A549 (cell line): ENCODE measurements around the gene EPHB4. TPM values are rescaled to one million over a fixed set of nuclear protein-coding genes. Genes with fewer than 3 reads are reported as not detected.
A peak's percentile ranks its signal among the peaks of the same experiment; 100 is the strongest.

Source experiments
- ATOH8 ChIP-seq: fragments of 250-450 bp; sonication (Bioruptor Pico); IDR thresholded peaks from 2 replicates; pipeline ENCODE4 v1.5.0; 2020; ENCODE audit warnings: low read depth, mild to moderate bottlenecking, moderate library complexity
- BCL3 ChIP-seq: fragments of >200 bp; sonication (Bioruptor Twin); formaldehyde crosslinking; IDR thresholded peaks from 3 replicates; pipeline ENCODE4 v1.6.1; 2016
- CBX2 ChIP-seq: fragments of 200-600 bp; sonication (generic); IDR thresholded peaks from 2 replicates; pipeline ENCODE4 v1.6.1; 2016; ENCODE audit warnings: low read depth, mild to moderate bottlenecking, borderline replicate concordance
- CEBPB ChIP-seq, 2 experiments: fragments of >200 bp in 1 of 2; sonication (Bioruptor Twin) in 1 of 2; formaldehyde crosslinking in 1 of 2; IDR thresholded peaks; 2 replicates each; pipeline ENCODE4 v1.6.1; 2012 to 2016
- CTCF ChIP-seq: fragments of >200 bp; sonication (Bioruptor Twin); formaldehyde crosslinking; IDR thresholded peaks from 3 replicates; pipeline ENCODE4 v1.5.1; 2016
- FOXS1 ChIP-seq: fragments of 250-450 bp; sonication (Bioruptor Pico); IDR thresholded peaks from 2 replicates; pipeline ENCODE4 v1.5.0; 2020; ENCODE audit warnings: mild to moderate bottlenecking, moderate library complexity
- HES2 ChIP-seq: fragments of >200 bp; sonication (Bioruptor Twin); formaldehyde crosslinking; IDR thresholded peaks from 2 replicates; pipeline ENCODE4 v1.6.1; 2016
- HMGXB4 ChIP-seq: fragments of 250-450 bp; sonication (Bioruptor Pico); IDR thresholded peaks from 2 replicates; pipeline ENCODE4 v1.5.0; 2021; ENCODE audit warnings: mild to moderate bottlenecking, moderate library complexity, borderline replicate concordance
- HOXB5 ChIP-seq: fragments of 250-450 bp; sonication (Bioruptor Pico); IDR thresholded peaks from 2 replicates; pipeline ENCODE4 v1.5.0; 2020; ENCODE audit warnings: mild to moderate bottlenecking, moderate library complexity
- JUNB ChIP-seq: fragments of >200 bp; sonication (Bioruptor Twin); formaldehyde crosslinking; IDR thresholded peaks from 2 replicates; pipeline ENCODE4 v1.6.1; 2016
- MAZ ChIP-seq: fragments of 150-350 bp; IDR thresholded peaks from 2 replicates; pipeline ENCODE4 v1.6.1; 2014; ENCODE audit warnings: antibody characterized with exemption, low read depth, low read length, borderline replicate concordance
- RAD21 ChIP-seq, 2 experiments: fragments of >200 bp in 1 of 2; sonication (Bioruptor Twin) in 1 of 2; formaldehyde crosslinking in 1 of 2; IDR thresholded peaks in 1 of 2; conservative IDR thresholded peaks in 1 of 2; 2 replicates in 1 of 2; 3 replicates in 1 of 2; pipeline ENCODE4 v1.6.1; 2012 to 2018; ENCODE audit warnings: inconsistent platforms in 1 of 2
- REST ChIP-seq: fragments of 200-600 bp; sonication (generic); IDR thresholded peaks from 2 replicates; pipeline ENCODE4 v1.6.1; 2016; ENCODE audit warnings: antibody characterized with exemption, mild to moderate bottlenecking, moderate library complexity
- RFX5 ChIP-seq: fragments of 450-650 bp; IDR thresholded peaks from 2 replicates; pipeline ENCODE4 v1.7.1; 2014; ENCODE audit warnings: antibody characterized with exemption, mild to moderate bottlenecking, moderate library complexity
- SMC3 ChIP-seq: fragments of >200 bp; sonication (Bioruptor Twin); formaldehyde crosslinking; IDR thresholded peaks from 3 replicates; pipeline ENCODE4 v1.6.1; 2018; ENCODE audit warnings: inconsistent platforms
- USF2 ChIP-seq: fragments of 450-650 bp; IDR thresholded peaks from 2 replicates; pipeline ENCODE4 v1.6.1; 2014; ENCODE audit warnings: antibody characterized with exemption
- polyA plus RNA-seq, 4 experiments: library from polyadenylated mRNA; depleted of rRNA in 3 of 4; stranded (reverse); fragments of >200 nt; fragmentation: RNase III in 1 of 4; extraction: RNeasy Plus Mini Kit Qiagen cat#74134 plus additional on column Dnase treatment in 1 of 4; gene quantifications; 2 replicates in 3 of 4; 3 replicates in 1 of 4; pipeline ENCODE4 v1.2.3, GENCODE V29; 2011 to 2017

The EPHB4 gene
- polyA plus RNA-seq, 2 of the 4 experiments (the other 2 are of a cell fraction), result 30.4 to 40.5 TPM

- TF ChIP-seq CTCF (no peak), ATOH8 (CRISPR knock-in tag) (0 out of 2 replicates have a peak, but pooled peaks have one; percentile 5), CEBPB (IDR thresholded peaks at IDR 0.05) (0 out of 4 replicates have a peak, but pooled peaks of 1 of the 2 experiments have one; percentile 4), SMC3 (peak; percentile 10; the same call in 2 of the 3 replicates), HES2 (no peak), JUNB (no peak), HMGXB4 (no peak), HOXB5 (CRISPR knock-in tag) (peak; percentile 76; the same call in 1 of the 2 replicates), MAZ (no peak), REST (no peak), RFX5 (no peak), CBX2 (no peak), FOXS1 (CRISPR knock-in tag) (no peak), RAD21 (conservative IDR thresholded peaks at IDR 0.05 in 1 of 2, IDR thresholded peaks at IDR 0.05 in 1 of 2) (no peak; a peak in 1 of 5 replicates), BCL3 (no peak), USF2 (peak; percentile 97)
Measured at GRCh38 chr7:100837099-100837836, 9.9 kb upstream of the EPHB4 start (continued).
